Endothelial cell of umbilical vein (primary cell): ENCODE results near the gene ALDH2. TPM values are rescaled to one million over a fixed set of nuclear protein-coding genes. Genes with fewer than 3 reads are reported as not detected.

Experiments
- BruUV-seq: library from RNA; stranded (reverse); fragments of 400-500 nt; replicated peaks from 2 replicates; lab custom pipeline; 2021; lab: Mats Ljungman, UMichigan
- CTCF ChIA-PET: fragments of 300-600, 350-600 bp; sonication (Branson Sonifier 250); formaldehyde crosslinking; loops from one replicate; lab custom pipeline; 2021; ENCODE audit warnings: antibody characterized with exemption, inconsistent platforms; lab: Charles Lee
- POLR2A ChIA-PET: fragments of 300-600, 350-600 bp; sonication (Branson Sonifier 250); formaldehyde crosslinking; loops from one replicate; lab custom pipeline; 2021; ENCODE audit warnings: antibody characterized with exemption, inconsistent platforms; lab: Charles Lee
- DNase-seq: peaks from one replicate; pipeline ENCODE4 v3.0.0-alpha.2; 2011; ENCODE audit warnings: low read depth, low spot score
- FAIRE-seq: peaks from 2 replicates; lab custom pipeline; 2011; peaks lifted over from hg19 to GRCh38; lab: Jason Lieb, UNC
- H2AFZ ChIP-seq: 2 replicates; pipeline ENCODE4 v1.6.0; 2012; ENCODE audit warnings: low read depth, low read length, control low read depth, inconsistent platforms
- H3K27ac ChIP-seq: 2 replicates; pipeline ENCODE4 v1.5.1; 2011; ENCODE audit warnings: low read depth, mild to moderate bottlenecking, control low read depth, low read length, moderate library complexity; ENCODE audit not compliant: insufficient read depth
- H3K27me3 ChIP-seq, 2 experiments: 2 replicates each; pipeline versions ENCODE4 v1.6.0 to v1.6.1; 2011; ENCODE audit warnings: low read length in 2 of 2, mixed read lengths in 1 of 2; ENCODE audit not compliant: control insufficient read depth in 2 of 2, insufficient read depth in 2 of 2
- H3K36me3 ChIP-seq, 2 experiments: 2 replicates in 1 of 2; 3 replicates in 1 of 2; pipeline ENCODE4 v1.5.1; 2011; ENCODE audit warnings: low read length in 2 of 2, mild to moderate bottlenecking in 1 of 2, moderate library complexity in 1 of 2; ENCODE audit not compliant: control insufficient read depth in 2 of 2, insufficient read depth in 2 of 2; ENCODE audit errors: extremely low read depth in 1 of 2
- H3K4me1 ChIP-seq: 3 replicates; pipeline ENCODE4 v1.5.1; 2011; ENCODE audit warnings: mild to moderate bottlenecking, low read length; ENCODE audit not compliant: control insufficient read depth, insufficient read depth; ENCODE audit errors: extremely low read depth
- H3K4me2 ChIP-seq: 2 replicates; pipeline ENCODE4 v1.6.1; 2011; ENCODE audit warnings: low read length, control low read depth, mixed read lengths; ENCODE audit not compliant: insufficient read depth
- H3K4me3 ChIP-seq, 3 experiments: fragments of 200-600 bp in 1 of 3; sonication (generic), shearing (Covaris generic) in 1 of 3; replicated peaks in 1 of 3; 2 replicates each; pipeline ENCODE4 v1.5.1; 2011 to 2016; ENCODE audit warnings: control low read depth in 3 of 3, low read length in 3 of 3, mild to moderate bottlenecking in 2 of 3, inconsistent platforms in 1 of 3, low read depth in 1 of 3, moderate library complexity in 1 of 3; ENCODE audit not compliant: insufficient read depth in 1 of 3
- H3K79me2 ChIP-seq: 2 replicates; pipeline ENCODE4 v1.6.0; 2012; ENCODE audit warnings: low read length, inconsistent platforms; ENCODE audit not compliant: control insufficient read depth, insufficient read depth
- H3K9ac ChIP-seq: replicated peaks from 2 replicates; pipeline ENCODE3; 2011; ENCODE audit warnings: low read length, control low read depth; ENCODE audit not compliant: insufficient read depth; ENCODE audit errors: extremely low read depth
- H3K9me1 ChIP-seq: replicated peaks from 3 replicates; pipeline ENCODE4 v1.6.0; 2011; ENCODE audit warnings: mild to moderate bottlenecking, low read length; ENCODE audit not compliant: control insufficient read depth, insufficient read depth; ENCODE audit errors: extremely low read depth
- H3K9me3 ChIP-seq: replicated peaks from 2 replicates; pipeline ENCODE4 v1.5.1; 2012; ENCODE audit warnings: low read length, inconsistent platforms; ENCODE audit not compliant: control insufficient read depth, insufficient read depth
- H4K20me1 ChIP-seq: replicated peaks from 2 replicates; pipeline ENCODE3; 2011; ENCODE audit warnings: mild to moderate bottlenecking, low read length; ENCODE audit not compliant: control insufficient read depth, insufficient read depth; ENCODE audit errors: extremely low read depth
- CTCF ChIP-seq, 2 donors: IDR thresholded peaks; 1 replicate in 1 of 2; 2 replicates in 1 of 2; pipeline ENCODE4 v1.5.1; 2011; ENCODE audit warnings: low read length in 2 of 2, mild to moderate bottlenecking in 2 of 2, moderate library complexity in 2 of 2, control low read depth in 1 of 2, inconsistent platforms in 1 of 2, low read depth in 1 of 2; ENCODE audit not compliant: insufficient read depth in 1 of 2; ENCODE audit errors: extremely low read depth in 1 of 2
- FOS ChIP-seq: IDR thresholded peaks from 2 replicates; pipeline ENCODE4 v1.6.1; 2011; ENCODE audit warnings: mild to moderate bottlenecking, low read length, moderate library complexity, borderline replicate concordance; ENCODE audit not compliant: insufficient read depth
- GATA2 ChIP-seq: IDR thresholded peaks from 2 replicates; pipeline ENCODE4 v1.7.0; 2011; ENCODE audit warnings: low read depth, mild to moderate bottlenecking, moderate library complexity, mixed read lengths, low read length; ENCODE audit not compliant: insufficient read length, insufficient read depth
- MAX ChIP-seq: IDR thresholded peaks from 2 replicates; pipeline ENCODE4 v1.6.1; 2011; ENCODE audit not compliant: insufficient read depth, insufficient read length
- MYC ChIP-seq: IDR thresholded peaks from one replicate; pipeline ENCODE4 v1.6.1; 2011; ENCODE audit warnings: mild to moderate bottlenecking, low read depth, low read length
- POLR2A ChIP-seq: IDR thresholded peaks from 2 replicates; pipeline ENCODE4 v1.6.1; 2012; ENCODE audit warnings: low read depth, mild to moderate bottlenecking, control low read depth, low read length
- POLR2AphosphoS5 ChIP-seq: IDR thresholded peaks from 2 replicates; pipeline ENCODE4 v1.6.1; 2012; ENCODE audit warnings: low read depth, mild to moderate bottlenecking, control low read depth, low read length, moderate library complexity; ENCODE audit not compliant: insufficient read depth
- dilution Hi-C: fragments of 300-500 bp; cut with MboI; formaldehyde crosslinking; loops from one replicate; pipeline ENCODE4 v1.15.0; 2019; ENCODE audit warnings: low sequenced_read_pairs; ENCODE audit not compliant: extremely low pct_ligation_motif_present
- intact Hi-C: fragments of 100-400 bp; cut with micrococcal nuclease; formaldehyde crosslinking; loops from one replicate; pipeline ENCODE4 v1.10.0; 2022
- polyA plus RNA-seq, 4 experiments: library from polyadenylated mRNA; depleted of rRNA in 3 of 4; stranded (reverse) in 3 of 4; unstranded in 1 of 4; fragments of >200 nt; gene quantifications; 2 replicates each; pipeline versions ENCODE4 v1.2.1 to v1.2.3, GENCODE V29; 2011 to 2012; ENCODE audit warnings: missing spikeins in 1 of 4
- total RNA-seq: library from RNA; stranded (reverse); gene quantifications from 2 replicates; pipeline ENCODE4 v1.2.3, GENCODE V29; 2021

ALDH2 gene
- total and polyA plus RNA-seq, 2 donors (not counting 3 experiments of a cell fraction or from before 2014, with no cell fraction given) = 69.5 to 86.5 TPM

- DNase-seq (no peak), FAIRE-seq (no peak)
- dilution Hi-C loops = no loop called here
- H4K20me1 ChIP-seq = no peaks in the 10 kb centered on the region
- no TSS peak for BruUV-seq
- no peak for TF ChIP-seq MYC
- TF ChIP-seq MAX = no peak
- TF ChIP-seq FOS = no peak
- TF ChIP-seq POLR2AphosphoS5 = no peak
- TF ChIP-seq CTCF (IDR thresholded peaks at IDR 0.05; ENCODE audit: extremely low read depth in 1 of 2, insufficient read depth in 1 of 2, low read depth in 1 of 2, low read length in 2 of 2) = no peak
- TF ChIP-seq POLR2A = no peak
- no peak for TF ChIP-seq GATA2
- no peaks in the 10 kb centered on the region for H3K9me1 ChIP-seq
- H3K79me2 ChIP-seq = no peaks in the 10 kb centered on the region
- CTCF ChIA-PET = interaction anchor here (1.2 to 3.5 kb wide), 3 partner anchors 14 to 36 kb away, joined by 3 to 12 read pairs (median 9); no protein-coding TSS in a partner anchor
- H3K4me1 ChIP-seq = peaks cover 10% of the 10 kb centered on the region
- H3K4me3 ChIP-seq = no peak overlapping the region
- H3K9ac ChIP-seq = no peak overlapping the region
- no peaks in the 10 kb centered on the region for H3K27me3 ChIP-seq
- intact Hi-C loops = no loop called here
- POLR2A ChIA-PET = no interaction called here
- peaks cover 4 to 40% of the 10 kb centered on the region in 2 experiments for H3K36me3 ChIP-seq
- no peak overlapping the region for H3K27ac ChIP-seq
- H3K4me2 ChIP-seq = no peak overlapping the region
- no peaks in the 10 kb centered on the region for H3K9me3 ChIP-seq
- H2AFZ ChIP-seq = no peak overlapping the region
These were observed 23.0 kb downstream of the ALDH2 start for GRCh38 chr12:111789779-111790178.
